NCI-H2107 (cell line): ENCODE data around the gene TM6SF1.
"Not testable (repeated sequence)": the region's sequence is repeated elsewhere in the genome, so short reads cannot be mapped to it uniquely, and the experiment has no call there.

Source experiments
- DNase-seq: peaks from one replicate; lab custom pipeline; 2025; lab: John Stamatoyannopoulos, UW

Gene TM6SF1

GRCh38 chr15:83088876-83089275, 18.6 kb upstream of the TM6SF1 start:
- DNase-seq: no peak

DNA sequence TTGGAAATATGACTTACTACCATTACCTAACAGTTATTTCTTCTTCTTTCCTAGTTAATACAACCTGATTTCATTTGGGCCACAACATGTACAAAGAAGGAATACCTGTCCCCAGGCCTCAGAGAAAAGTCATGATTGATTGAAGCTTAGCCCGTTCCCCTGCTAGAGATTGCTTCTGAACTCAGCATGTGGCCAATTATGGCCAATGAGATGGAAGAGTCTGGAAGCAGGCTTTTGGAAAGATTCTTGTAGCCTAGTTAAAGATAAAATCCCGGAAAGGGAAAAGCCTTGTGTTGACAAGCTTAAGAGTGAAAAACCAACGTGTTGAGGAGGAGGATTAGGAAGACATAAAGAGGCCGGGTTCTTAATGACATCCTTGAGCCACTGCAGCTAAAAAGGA, 17.0 kb upstream of the TM6SF1 start:
- DNase-seq: no peak

- DNase-seq: not testable (repeated sequence)
Measured at GRCh38 chr15:83091965-83092308, 15.5 kb upstream of the TM6SF1 start.

GRCh38 chr15:83092309-83092976, 15.0 kb upstream of the TM6SF1 start:
- no peak for DNase-seq

DNA sequence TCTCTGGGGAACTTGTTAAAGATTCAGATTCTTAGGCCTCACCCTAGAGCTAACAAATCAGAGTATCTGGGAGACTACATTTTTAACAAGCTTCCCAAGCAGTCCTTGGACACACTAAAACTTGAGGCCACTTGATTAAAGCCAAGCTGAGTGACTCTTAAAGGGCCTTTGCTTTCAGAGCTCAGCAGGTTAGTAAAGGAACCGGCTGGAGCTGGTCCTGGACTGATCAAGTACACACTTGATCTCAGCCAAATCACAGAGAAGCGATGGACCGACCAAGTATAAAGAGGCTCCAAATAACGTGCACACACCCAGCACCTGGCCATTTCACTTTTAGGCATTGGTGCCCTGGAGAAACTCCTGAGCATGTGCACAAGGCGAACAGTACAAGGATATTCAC, 12.9 kb upstream of the TM6SF1 start:
- no peak for DNase-seq

DNA sequence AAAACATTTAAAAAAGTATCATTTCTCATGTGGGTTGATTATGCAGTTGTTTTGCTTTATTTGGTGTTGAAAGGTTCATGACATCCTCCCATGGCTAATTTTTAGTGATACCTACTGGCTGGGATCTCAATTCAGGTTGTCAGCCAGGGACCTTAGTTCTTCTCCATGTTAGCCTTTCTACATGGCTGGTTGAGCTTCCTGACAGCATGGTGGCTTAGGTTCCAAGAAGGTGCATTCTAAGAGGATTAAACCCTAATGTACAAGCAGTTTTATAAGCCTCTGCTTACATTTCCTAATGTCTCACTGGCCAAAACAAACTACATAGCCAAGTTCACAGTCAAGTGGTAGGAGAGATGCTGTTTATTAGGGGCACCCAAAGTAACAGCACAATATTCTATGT, 9.4 kb upstream of the TM6SF1 start:
- DNase-seq: no peak

DNA sequence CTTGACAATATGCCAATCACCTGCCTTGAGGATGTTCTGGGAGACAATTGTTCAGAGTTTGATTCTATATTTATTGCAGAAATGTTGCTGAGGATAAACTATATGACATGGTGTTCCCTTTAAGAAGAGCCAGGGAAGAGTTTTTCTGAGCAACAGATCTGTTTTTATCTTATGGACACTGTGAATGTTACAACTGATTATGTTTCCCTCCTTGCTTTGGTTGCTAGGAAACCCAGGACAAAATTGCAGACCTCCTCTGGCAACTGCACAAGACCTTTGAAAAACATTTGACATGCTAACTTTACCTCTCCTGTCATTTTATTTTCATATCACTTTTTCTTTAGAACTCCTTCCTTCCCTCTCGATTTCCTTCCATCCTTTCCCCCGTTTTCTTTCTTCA, 8.2 kb upstream of the TM6SF1 start:
- DNase-seq: no peak

DNA sequence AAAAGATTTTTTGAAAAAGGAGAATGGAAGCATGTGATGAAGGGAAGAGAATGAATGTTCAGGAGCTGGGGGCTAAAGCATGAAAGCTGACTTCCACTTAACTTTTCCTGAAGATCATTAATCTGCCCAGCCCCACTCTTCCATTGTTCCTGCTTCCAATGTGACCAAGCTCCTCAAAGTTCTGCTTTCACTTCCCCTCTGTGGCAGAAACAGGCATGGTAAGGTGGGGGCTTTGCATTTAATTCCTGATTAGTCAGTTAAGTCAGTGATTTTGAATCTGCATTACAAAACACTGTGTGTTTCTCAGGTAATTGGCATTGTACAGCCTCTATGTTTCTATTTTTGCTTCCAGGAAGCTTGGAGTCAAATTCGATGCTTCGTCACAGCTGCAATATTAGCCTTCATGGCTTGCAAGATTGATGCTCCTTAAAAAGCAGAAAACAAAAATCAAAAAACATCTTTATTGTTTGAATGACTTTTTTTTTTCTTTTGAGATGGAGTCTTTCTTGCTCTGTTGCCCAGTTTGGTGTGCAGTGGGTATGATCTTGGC, 7.3 kb upstream of the TM6SF1 start:
- no peak for DNase-seq

DNA sequence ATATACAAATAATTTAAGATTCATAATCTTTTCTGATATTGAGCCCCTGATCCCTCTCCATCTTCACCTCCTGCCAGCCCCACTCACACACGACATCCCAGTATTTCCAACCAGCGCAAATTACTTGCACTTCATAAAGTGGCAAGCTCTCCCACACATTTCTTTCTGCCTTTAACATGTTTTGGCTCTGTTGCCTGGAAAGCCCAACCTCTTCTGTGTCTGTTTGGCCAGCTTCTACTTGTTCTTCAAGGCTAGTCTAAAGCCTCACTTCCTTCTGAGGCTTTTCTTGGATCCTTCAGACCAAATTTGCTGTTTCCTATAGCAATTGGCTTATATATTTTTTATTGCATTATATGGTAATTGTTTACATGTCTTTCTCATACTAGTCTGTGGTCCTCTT, 5.1 kb upstream of the TM6SF1 start:
- DNase-seq: no peak

DNA sequence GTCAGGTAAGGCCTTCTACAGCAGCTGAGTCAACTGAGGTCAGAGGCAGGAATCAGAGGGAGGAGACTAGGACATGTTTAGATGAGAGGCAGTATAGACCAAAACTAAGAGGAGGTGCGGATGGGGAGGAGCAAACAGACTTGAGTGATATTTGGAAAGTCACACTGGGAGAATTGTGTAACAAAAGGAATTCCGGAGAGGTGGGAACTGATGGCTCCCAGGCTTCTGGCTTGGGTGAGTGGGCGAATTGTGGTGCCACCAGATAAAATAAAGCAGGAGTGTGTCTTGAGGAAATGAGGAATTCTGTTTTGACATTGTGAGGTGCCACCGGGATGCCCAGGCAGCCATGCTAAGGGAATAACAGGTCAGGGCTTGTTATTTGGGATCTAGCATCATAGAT, 3.3 kb upstream of the TM6SF1 start:
- DNase-seq: no peak

GRCh38 chr15:83105440-83105839, 2.0 kb upstream of the TM6SF1 start:
- DNase-seq: no peak

GRCh38 chr15:83107841-83108181, 366 bp downstream of the TM6SF1 start:
- DNase-seq: no peak

- DNase-seq: no peak
Measured at GRCh38 chr15:83108266-83109219, 1.1 kb downstream of the TM6SF1 start.

DNA sequence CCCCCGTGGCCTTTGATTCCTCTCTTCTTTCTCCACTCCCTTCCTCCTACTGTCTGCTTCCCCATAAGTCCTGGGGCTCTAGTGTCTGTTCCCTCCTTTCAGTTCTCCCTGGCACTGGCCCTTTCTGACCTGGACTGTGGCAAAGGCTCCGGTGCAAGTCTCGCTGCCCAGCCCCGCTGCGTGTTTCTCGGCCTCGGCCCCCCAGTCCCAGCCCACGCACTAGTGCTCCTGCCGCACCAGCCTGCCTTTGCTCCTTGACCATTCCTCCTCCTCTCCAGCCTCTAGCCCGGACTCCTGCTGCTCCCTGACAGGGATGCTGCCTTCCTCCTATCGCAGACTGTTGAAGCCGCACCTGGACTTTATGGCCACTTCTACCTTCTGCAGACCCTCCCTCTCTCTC, 2.1 kb downstream of the TM6SF1 start:
- DNase-seq: no peak

GRCh38 chr15:83110381-83110780, 2.9 kb downstream of the TM6SF1 start:
- no peak for DNase-seq

DNA sequence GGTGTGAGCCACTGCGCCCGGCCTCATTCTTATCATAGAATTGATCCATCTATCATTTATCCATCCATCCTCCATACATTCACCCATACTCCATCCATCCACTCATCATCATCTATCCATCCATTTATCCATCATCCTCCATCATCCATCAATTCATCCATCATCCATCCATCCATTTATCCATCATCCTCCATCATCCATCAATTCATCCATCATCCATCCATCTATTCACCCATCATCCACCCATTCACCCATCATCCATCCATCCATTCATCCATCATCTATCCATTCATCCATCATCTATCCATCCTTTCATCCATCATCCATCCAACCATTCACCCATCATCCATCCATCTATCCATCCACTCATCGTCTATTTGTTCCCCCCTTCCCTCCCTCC, 3.7 kb downstream of the TM6SF1 start:
- DNase-seq: no peak

GRCh38 chr15:83112233-83112955, 4.9 kb downstream of the TM6SF1 start:
- DNase-seq: no peak

DNA sequence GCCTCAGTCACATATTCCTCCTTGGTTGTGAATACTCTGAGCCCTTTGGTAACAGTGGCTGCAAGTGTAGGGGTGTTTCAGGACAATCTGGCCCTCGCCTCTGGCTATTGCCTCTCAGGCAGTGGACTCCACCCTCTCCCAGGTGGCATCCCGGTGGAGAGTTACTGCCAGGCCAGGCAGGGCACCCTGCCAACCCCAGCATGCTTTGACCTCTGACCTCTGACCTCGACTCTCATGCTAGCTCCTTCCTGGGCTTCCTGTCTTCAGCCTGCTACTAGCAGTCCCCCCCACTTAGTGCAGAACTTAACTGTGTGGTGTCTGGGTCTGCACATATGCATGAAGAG, 5.5 kb downstream of the TM6SF1 start:
- DNase-seq: no peak

DNA sequence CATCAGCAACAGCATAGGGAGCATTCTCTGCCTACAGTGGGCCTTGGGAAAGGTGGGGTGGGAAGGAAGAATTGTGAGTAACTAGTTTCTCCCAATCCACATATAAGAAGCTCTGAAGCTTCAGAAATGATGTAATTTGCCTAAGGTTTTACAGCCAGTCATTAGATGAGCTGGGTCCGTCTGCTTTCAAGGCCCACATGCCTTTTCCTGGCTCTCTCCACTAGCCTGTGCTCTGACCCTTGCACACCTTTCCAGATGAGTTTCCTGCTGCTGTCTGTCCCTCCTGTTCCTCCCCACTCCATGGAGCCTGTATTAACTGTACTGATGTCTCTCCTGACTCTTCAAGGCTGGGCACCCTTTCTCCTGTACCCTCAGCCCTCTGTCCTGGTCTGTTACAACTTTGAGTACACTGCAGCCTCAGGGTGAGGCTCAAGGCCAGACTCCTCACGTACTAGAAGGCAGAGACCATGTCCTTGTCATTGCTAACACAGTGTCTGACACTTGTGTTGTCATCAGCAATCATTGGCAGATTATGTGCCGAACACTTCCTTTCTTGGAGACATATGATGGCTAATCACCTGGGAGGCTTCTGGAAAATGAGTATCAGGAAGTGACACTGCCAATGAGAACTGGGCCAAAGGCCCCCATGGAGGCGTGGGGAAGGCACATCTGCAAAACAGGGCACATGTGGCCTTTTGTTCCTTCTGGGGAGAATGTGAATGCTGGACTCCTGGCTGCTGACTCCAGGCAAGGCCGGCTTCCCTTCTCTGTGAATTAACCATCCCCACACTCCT, 6.6 kb downstream of the TM6SF1 start:
- DNase-seq: no peak

- DNase-seq: no peak
Measured at GRCh38 chr15:83114856-83115255, 7.4 kb downstream of the TM6SF1 start.

DNA sequence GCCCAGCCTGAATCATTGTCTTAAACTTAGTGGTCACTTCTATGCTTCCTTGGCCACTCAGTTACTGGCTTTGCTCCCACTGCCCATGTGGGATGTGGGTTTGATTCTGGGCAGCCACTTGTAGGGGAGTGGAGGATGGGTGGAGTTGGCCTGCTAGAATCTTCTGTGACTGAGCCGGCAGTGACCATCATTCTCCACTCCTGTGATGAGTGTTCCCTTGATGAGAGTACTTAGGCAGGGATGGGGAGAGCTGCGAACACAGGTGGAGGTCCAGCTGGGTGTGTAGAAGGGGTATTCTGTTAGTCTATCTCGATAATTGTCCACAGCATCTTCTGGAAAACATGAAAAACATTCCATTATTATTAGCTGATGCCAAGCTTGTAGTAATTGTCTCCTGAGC, 8.0 kb downstream of the TM6SF1 start:
- DNase-seq: no peak
